ENCODE measurements around the gene PRKAG2. TPM values are rescaled to one million over a fixed set of nuclear protein-coding genes. Genes with fewer than 3 reads are reported as not detected.

The PRKAG2 gene
- total RNA-seq, 3 donors from 2014 or later, result 42.4 to 48.5 (median 46.6) TPM

DNA sequence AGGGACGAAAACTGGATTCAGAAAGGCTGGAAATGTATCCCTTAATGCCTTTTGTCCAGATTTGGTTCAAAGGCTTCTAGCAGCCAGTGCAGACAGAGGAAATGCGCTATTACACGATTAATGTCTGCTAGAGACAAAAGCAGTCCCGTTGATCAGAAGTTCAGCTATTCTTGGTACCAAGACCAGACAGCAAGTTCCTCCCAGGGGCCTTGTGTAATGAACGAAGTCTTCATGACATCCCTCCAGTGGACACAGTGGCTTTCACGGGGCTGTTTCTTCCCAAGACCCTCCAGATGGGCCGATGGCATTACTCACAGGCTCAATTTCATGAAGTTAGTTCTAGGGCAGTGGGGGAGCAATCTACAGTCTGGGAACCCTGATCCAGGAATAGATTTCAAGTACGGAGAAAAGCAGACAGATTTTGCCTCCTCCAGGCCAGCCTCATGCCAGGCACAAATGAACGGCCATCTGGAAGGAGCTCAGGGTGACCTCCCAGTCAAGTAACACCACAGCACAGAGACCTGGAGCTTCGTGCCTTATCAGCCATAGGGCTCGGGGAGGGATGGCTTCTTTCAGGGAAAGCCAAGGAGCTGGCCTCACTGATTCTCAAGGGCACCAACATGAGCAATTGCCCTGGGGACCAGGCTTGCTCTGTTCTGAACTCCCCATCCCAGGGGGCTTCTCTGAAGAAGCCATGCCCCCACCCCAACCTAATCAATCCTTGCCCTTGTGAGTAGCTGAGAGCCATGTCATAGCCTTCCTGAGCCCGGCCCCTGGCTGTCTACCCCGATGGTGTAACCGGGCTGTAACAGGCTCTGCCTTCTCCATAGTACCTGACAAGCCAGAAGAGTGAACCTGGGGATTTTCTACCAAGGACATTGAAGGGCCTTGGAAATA, 101.1 kb downstream of the PRKAG2 start:
- no peaks in the 10 kb centered on the region for H3K9me3 ChIP-seq
- intact Hi-C loops (cut with DNase I, micrococcal nuclease), result no loop called here
- TF ChIP-seq CTCF (IDR thresholded peaks at IDR 0.05), result no peak
- H3K4me3 ChIP-seq, result no peak overlapping the region
- ATAC-seq (no peak), DNase-seq (no peak)
- H3K4me1 ChIP-seq (ENCODE audit: low read depth), result no peaks in the 10 kb centered on the region
- no peaks in the 10 kb centered on the region for H3K36me3 ChIP-seq (ENCODE audit: low read depth)

GRCh38 chr7:151774951-151775350, 102.0 kb downstream of the PRKAG2 start:
- no peak overlapping the region for H3K4me3 ChIP-seq
- DNase-seq (no peak), ATAC-seq (no peak)
- no peak for TF ChIP-seq CTCF (IDR thresholded peaks at IDR 0.05)
- no peaks in the 10 kb centered on the region for H3K36me3 ChIP-seq (ENCODE audit: low read depth)
- no peaks in the 10 kb centered on the region for H3K4me1 ChIP-seq (ENCODE audit: low read depth)
- intact Hi-C loops (cut with DNase I, micrococcal nuclease), result no loop called here
- no peaks in the 10 kb centered on the region for H3K9me3 ChIP-seq

DNA sequence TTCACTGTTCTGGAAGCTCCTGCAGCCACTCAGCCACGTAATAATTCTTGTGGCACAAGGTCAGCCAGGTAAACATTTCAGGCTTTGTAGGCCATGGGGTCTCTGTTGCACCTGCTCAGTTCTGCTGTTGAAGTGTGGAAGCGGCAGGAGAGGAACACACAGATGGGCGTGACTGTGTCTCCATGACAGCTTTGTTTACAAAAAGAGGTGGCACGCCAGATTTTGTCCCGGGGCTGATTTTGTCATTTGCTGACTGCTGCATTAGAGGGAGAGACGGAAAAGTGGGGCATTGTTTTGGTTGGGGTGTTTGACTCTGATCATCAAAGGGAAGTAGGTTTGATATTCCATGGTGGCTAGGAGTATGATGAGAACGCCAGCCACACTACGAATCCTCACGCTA, 103.1 kb downstream of the PRKAG2 start:
- Histone ChIP-seq H3K4me1 (ENCODE audit: low read depth) (no peaks in the 10 kb centered on the region), H3K4me3 (no peak overlapping the region), H3K36me3 (ENCODE audit: low read depth) (no peaks in the 10 kb centered on the region), H3K9me3 (no peaks in the 10 kb centered on the region)
- DNase-seq (no peak), ATAC-seq (peak; percentile 16)
- intact Hi-C loops (cut with DNase I, micrococcal nuclease), result no loop called here
- TF ChIP-seq CTCF (IDR thresholded peaks at IDR 0.05), result no peak

- Histone ChIP-seq H3K4me3 (no peak overlapping the region), H3K4me1 (ENCODE audit: low read depth) (no peaks in the 10 kb centered on the region), H3K9me3 (no peaks in the 10 kb centered on the region), H3K36me3 (ENCODE audit: low read depth) (no peaks in the 10 kb centered on the region)
- intact Hi-C loops (cut with DNase I, micrococcal nuclease), result no loop called here
- DNase-seq (no peak), ATAC-seq (no peak)
- no peak for TF ChIP-seq CTCF (IDR thresholded peaks at IDR 0.05)
Observed at GRCh38 chr7:151770232-151770631, 106.7 kb downstream of the PRKAG2 start.

GRCh38 chr7:151769188-151769821, 107.6 kb downstream of the PRKAG2 start:
- no peaks in the 10 kb centered on the region for H3K9me3 ChIP-seq
- no peak overlapping the region for H3K4me3 ChIP-seq
- H3K36me3 ChIP-seq (ENCODE audit: low read depth), result no peaks in the 10 kb centered on the region
- intact Hi-C loops (cut with DNase I, micrococcal nuclease), result no loop called here
- H3K4me1 ChIP-seq (ENCODE audit: low read depth), result no peaks in the 10 kb centered on the region
- ATAC-seq (peak; percentile 60), DNase-seq (no peak)
- TF ChIP-seq CTCF (IDR thresholded peaks at IDR 0.05), result no peak

Measured in mucosa of descending colon (tissue), 3 donors.